ENCODE results near the gene DHH.

DNA sequence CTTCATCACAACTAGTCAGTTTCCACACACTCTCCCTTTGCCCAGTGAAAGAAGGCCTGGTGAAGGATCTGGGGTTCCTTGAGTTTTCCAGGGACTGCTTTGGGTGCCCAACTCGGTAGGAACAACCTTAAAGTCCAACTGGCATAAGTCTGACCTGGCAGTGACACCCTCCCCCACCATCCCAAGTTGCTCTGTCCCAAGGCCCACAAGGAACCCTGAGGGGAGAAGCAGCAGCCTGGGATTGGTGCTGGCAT is 35.6 kb downstream of the DHH start:
- TF ChIP-seq SPI1 (IDR thresholded peaks at IDR 0.05; ENCODE audit: low read depth, low read length) (no peak), POLR2AphosphoS5 (IDR thresholded peaks at IDR 0.05; ENCODE audit: low read depth, low read length) (no peak), POLR2A (IDR thresholded peaks at IDR 0.05; ENCODE audit: low read depth, low read length) (no peak), TAF1 (IDR thresholded peaks at IDR 0.05; ENCODE audit: low read depth, low read length) (no peak), POU2F2 (IDR thresholded peaks at IDR 0.05; ENCODE audit: low read depth, low read length) (no peak)
